CD4-positive, alpha-beta T cell treated with Interferon alpha-2 for 1 hour (primary cell): ENCODE measurements around the gene SCYL1.
A peak's percentile ranks its signal among the peaks of the same experiment; 100 is the strongest.

Source experiments
- DNase-seq, 2 donors: peaks; one replicate each; pipeline ENCODE4 v3.0.0-alpha.2; 2020 to 2022

SCYL1 gene

DNA sequence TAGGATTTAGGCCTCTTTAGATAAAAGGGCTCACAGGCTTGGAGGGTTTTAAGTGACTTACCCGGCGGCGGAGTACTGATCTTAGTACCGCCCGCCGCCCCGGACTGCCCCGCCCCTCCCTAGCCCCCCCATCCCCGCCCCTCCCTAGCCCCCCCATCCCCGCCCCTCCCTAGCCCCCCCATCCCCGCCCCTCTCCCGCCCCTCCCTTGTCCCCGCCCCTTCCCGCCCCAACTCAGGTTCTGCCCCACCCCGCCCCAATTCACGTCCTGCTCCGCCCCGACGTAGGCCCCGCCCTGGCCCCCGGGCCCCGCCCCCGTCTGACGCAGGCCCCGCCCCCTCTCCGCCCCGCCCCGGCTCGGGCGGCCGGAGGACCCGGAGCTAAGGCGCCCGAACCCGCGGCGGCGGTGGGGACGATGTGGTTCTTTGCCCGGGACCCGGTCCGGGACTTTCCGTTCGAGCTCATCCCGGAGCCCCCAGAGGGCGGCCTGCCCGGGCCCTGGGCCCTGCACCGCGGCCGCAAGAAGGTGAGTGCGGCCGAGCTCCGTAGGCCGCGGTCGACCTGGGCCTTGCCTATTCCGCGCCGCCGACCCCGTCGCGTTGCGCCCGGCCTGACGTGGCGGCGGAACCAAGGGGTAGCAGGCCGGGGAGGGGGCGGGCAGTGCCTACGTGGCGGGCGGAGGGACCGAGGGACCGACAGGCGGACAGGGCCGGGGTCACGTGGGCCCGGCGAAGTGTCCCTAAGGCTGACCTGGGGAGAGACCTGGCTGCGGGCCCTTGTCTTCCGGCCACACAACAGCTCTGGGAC, at the start of gene SCYL1:
Gene SCYL1 (plus strand): TSS at position 343 of the 805 bp plus-strand sequence. CDS start 71 bp downstream, at position 414.
- DNase-seq, result peak; percentile 78 to 89

DNA sequence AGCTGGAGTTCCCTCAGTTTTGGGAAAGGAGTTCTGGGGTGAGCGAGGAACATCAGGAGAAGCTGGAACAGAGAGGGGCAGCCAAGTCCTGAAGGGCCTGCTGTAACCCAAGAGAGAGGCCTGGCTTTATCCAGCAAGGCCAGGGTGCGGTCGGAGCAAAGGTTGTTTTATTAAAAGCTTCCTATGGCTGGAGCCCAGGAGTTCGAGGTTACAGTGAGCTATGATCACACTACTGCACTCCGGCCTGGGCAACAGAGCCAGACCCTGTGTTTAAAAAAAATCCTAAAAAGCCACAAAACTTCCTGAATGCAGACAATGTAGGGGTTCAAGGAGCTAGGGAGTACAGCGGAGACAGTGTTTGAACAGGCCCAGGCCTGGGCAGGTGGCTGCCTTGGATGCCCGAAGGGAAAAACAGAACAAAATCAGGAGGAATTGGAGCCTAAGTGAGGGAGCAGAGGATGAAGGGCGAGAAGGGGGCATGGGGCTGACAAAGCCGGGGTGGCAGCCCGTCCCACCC, 48.2 kb upstream of the SCYL1 start:
- peak in 1 of 2 donors; percentile 24 for DNase-seq

DNA sequence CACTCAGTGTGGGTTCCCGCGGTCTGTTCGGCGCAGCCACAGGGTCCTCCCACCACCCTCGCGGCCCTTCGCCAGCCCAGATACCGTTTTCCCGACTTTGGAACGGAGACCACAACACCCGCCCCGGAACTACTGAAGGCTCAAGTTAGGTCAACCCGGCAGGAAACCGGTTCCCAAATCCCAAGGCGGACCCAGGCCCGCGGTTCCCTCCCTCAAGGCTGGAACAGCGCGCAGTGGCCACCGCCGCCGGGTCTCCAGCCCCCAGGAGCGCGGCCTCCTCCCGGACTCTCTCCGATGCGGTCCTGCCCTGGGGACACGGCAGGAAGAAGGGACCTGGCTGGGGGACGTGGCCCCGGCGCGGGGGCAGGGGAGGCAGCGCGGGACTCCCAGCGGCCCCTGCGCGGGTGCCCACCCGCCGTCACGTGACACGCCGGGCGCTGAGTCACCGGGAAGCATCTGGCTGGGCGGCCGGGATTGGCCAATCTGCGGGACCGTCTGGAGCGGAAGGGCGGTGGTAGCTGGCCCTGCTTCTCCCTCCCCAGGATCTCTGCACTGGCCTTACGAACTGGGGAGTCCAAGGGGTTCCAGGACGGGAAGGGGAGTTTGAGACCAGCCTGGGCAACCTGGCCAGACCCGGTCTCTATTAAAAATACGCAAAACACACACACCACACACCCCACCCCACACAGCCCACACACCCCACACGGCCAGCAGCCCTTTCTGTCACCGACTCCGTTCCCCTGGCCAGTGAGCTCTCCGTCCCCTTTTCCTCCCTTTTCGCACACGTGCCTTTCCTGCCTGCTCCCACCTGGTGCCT, 47.5 kb upstream of the SCYL1 start:
- DNase-seq, result peak; percentile 88

- DNase-seq, result no peak
Observed at GRCh38 chr11:65478388-65479183, 46.3 kb upstream of the SCYL1 start.

GRCh38 chr11:65479184-65480145, 45.4 kb upstream of the SCYL1 start:
- no peak for DNase-seq

- no peak for DNase-seq
Observed at GRCh38 chr11:65482306-65482850, 42.5 kb upstream of the SCYL1 start.

GRCh38 chr11:65485920-65486219, 39.0 kb upstream of the SCYL1 start:
- no peak for DNase-seq

DNA sequence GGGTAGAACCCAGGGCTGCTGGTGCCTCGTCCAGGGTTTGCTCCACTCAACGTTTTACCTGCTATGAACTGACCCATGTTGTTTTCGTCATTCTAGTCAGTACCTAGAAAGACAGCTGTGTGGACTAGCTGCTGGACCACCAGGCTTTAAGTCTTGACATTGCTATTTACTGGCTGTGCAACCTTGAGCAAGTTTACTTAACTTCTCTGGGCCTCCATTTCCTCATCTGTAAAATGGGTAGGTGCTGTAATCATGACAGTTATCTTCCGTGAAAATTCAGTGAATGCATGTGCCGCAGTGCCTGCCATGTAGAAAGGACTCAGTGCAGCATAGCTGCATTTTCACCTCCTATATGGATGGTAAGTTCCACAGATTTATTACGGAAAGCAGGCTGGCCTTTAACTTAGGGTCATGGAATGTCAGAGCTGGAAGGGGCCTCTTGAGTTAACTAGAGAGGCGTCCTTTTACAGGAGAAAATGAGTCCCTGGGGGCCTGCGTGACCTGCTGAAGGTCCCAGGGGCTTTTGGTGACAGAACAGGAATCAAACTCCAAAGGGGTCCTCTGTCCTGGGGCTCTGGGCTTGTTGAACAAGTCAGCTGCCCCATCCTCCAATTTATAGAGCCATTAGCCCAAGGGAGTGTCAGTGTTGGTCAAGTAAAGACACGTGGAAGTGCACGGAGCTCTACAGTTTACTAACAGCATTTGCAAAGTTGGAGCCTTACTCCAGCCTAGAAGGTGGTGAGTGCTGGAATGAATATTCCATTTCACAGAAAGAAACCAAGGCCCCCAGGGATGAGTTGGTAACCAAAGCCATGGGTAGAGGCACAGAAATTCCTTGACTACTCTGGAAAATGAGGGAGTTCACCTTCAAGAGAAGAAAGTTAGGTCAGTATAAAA, 38.1 kb upstream of the SCYL1 start:
- DNase-seq, result no peak

DNA sequence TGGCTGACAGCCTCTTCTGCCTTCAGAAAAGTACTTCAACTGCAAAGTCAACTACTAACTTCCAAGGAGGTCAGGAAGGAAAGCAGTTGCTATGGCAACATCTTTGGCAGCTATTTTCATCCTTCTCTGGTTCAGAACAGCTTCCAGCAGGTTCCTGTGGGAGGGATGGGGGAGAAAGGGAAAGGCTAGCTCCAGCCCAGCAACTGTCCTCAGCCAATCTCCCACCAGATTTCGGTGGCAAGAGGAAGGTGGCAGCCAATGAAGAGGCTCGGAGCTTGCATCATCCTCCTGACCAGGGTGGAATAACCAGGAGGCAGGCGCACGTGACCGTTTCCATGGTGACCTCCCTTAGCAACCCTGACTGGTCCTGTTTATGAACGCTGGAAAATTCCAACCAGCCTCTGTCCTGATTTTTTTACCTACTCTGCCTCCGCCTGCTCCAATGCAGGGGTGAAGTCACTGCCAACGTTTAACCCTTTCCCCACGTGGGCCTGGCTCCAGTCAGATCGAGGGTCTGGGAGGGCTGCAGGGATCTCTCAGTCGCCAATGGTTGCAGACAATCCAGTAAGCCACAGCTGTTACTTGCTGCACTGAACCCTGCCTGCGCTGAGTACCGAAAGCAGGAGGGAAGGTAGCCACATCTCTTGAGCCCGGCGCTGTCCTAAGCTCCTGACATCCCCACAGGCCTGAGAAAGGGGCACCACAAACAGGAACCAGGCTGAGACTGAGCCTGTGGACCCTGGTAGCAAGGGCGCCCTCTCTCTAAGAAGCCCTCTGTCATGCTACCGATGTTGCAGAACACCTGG, 37.2 kb upstream of the SCYL1 start:
- peak; percentile 49 to 81 for DNase-seq

GRCh38 chr11:65488273-65489034, 36.4 kb upstream of the SCYL1 start:
- DNase-seq, result no peak

DNA sequence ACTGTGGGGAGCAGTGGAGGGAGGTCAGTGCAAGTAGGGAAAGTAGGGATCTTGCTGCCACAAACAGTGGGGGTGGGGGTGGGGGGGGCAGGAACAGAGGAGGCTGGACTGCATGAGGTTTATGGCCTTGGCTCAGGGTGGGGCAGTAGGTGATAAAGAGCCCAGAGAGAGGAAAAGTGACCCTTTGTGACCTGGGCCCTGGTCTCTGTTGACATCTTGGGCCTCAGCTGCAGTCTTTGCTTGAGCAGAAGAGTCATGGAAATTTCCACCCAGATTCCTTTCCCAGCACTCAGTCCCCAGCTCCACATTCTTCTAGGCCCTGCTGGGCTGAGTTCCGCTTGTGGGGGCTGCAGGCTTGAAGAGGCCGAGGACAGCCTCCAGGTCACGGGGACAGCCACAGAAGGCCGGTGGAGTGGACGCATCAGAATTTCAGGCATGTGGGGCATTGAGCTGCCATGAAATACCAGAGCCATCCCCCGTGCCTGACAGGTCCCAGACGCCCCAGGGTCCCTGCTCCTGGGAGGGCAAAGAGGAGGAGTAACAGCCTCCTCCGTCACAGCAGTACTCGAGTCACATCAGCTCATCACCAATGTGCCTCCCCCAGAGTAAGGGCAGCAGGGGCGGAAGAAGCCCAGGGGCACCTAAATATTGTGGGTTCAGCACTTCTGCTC, 35.7 kb upstream of the SCYL1 start:
- DNase-seq, result no peak

GRCh38 chr11:65489706-65490320, 35.1 kb upstream of the SCYL1 start:
- DNase-seq, result no peak

GRCh38 chr11:65491163-65491465, 33.8 kb upstream of the SCYL1 start:
- no peak for DNase-seq

DNA sequence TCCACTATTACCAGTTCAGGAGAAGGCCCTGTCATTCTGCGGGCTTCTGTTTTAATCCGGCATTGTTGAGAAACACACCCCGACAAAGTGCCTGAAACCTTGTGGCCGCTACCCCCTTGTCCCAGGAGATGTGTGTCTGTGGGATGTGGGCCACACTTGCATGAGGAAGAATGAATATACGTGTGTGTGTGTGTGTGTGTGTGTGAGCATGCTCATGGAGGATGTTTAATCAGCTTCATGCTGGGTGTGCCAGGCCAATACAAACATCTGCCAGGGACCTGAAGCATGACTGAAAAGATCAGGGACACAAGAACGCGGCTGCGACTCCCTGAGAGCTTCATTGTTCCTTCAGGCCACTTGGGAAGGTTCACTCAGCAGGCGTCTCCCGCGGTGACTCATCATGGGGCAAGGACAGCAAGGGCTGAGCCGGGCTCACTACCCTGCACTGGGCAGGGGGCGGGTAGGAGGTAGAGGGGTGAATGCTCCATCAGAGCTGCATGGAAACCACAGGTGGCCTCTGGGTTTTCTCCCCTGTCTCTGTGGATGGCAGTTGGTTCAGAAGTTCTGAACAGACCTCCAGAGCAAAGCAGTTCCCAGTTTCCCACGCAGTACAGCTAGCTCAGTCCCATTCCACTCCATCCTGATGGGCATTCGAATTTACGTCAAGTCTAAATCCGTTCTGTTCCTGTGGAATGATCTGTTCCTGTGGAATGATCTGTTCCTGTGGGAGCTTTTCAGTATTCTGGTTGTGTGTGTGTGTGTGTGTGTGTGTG, 33.1 kb upstream of the SCYL1 start:
- DNase-seq, result peak in 1 of 2 donors; percentile 59

- no peak for DNase-seq
Observed at GRCh38 chr11:65492387-65492636, 32.6 kb upstream of the SCYL1 start.

DNA sequence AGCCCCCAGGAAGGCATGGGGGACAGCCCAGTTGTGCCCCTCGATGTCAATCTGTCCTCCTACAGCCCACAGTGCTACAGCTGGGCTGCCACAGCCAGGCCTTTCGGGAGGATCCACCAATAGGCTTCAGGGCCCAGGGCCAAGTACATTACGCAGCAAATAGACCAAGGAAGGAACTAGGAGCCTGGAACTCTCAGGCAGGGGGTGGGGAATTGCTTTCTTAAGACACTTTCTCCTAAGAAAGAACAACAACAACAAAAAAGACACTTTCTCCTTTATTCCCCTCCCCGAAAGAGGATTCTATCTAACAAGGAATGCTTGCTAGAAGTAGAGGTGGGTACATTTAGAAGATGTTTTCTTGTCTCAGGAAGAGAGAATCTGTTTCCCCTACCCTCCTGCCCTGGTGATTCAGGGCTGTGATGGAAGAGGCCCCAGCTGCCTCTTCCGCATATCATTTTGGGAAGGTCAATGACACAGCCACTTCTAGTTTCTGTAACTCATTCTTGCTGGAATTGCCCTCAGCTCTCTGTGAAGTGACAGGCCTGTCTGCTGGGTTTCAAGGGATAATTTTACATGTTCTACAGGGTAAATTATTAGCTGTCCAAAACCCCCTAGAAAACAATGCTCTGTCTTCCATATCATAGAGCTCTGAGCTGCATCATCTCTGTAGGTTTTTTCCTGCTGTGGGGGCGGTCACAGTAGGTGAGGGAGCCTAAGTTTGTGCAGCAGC, 32.1 kb upstream of the SCYL1 start:
- DNase-seq, result peak in 1 of 2 donors; percentile 59
